Measurements from ENCODE around the gene CABP4. TPM values are rescaled to one million over a fixed set of nuclear protein-coding genes. Genes with fewer than 3 reads are reported as not detected.

Gene CABP4
- total RNA-seq, 1 donor = not detected

DNA sequence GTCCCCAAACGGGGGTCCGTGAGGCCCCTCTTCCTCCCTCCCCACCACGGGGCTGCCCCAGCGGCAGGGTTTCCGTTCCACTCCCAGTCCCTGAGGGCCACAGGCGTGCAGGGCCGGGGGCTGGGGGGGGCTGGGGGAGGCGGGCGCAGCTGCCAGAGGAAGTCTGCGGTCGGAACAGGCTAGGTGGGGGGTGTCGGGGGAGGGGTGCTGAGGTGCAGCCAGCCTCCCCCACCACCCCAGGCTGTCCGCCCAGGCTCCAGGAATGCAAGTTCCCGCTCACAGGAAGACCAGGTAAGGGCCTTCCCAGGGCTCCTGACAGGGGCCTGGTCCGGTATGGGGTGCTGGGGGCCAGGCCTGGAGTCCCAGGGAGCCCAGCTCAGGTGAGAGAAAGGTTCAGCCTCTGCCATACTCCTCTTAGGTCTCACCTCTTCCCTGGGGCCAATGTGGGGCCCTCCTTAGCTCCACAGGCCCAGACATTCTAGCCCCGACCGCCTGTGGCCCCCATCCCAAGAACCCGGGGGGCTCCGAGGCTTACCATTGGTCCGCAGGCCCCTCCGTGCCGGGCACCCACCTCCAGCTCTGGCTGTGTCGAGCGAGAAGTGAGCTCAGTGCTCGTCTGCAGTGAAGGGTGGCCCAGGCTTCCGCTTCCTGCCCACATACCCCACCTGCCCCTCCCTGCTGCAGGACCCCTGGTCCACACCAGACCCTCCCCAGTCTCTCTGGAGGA is 17.9 kb upstream of the CABP4 start, which contains the start of gene PTPRCAP:
PTPRCAP (minus strand) TSS at position 601 of the 727 bp plus-strand sequence; CDS start at position 538, 63 bp downstream.
- no peak within 1 kb of the TSS for H3K4me3 ChIP-seq (ENCODE audit: low read depth, low read length)
- TF ChIP-seq, protein P1, sequence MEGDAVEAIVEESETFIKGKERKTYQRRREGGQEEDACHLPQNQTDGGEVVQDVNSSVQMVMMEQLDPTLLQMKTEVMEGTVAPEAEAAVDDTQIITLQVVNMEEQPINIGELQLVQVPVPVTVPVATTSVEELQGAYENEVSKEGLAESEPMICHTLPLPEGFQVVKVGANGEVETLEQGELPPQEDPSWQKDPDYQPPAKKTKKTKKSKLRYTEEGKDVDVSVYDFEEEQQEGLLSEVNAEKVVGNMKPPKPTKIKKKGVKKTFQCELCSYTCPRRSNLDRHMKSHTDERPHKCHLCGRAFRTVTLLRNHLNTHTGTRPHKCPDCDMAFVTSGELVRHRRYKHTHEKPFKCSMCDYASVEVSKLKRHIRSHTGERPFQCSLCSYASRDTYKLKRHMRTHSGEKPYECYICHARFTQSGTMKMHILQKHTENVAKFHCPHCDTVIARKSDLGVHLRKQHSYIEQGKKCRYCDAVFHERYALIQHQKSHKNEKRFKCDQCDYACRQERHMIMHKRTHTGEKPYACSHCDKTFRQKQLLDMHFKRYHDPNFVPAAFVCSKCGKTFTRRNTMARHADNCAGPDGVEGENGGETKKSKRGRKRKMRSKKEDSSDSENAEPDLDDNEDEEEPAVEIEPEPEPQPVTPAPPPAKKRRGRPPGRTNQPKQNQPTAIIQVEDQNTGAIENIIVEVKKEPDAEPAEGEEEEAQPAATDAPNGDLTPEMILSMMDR (IDR thresholded peaks at IDR 0.05; ENCODE audit: insufficient read depth, low read depth, low read length) = no peak
- DNase-seq (ENCODE audit: low read depth) = no peak

DNA sequence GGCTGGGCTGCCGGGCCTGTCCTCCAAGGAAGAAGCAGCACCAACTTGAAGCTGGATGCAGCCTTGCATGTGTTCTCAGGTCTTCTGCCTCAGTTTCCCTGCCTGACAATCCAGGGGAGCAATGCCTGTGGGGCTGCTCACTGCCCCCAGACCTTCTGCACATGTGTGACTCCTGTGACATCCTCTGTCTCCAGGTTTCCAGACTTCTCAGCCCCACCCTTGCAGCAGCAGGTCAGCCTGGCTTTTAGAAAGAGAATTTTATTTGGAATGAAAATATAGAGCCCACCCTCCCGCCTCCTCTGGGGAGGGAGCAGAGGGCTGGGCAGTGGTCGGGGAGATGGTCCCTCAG is 17.4 kb upstream of the CABP4 start:
- TF ChIP-seq, protein P1 (IDR thresholded peaks at IDR 0.05; ENCODE audit: insufficient read depth, low read depth, low read length) = no peak
- no peak overlapping the region for H3K4me3 ChIP-seq (ENCODE audit: low read depth, low read length)
- DNase-seq (ENCODE audit: low read depth) = no peak

DNA sequence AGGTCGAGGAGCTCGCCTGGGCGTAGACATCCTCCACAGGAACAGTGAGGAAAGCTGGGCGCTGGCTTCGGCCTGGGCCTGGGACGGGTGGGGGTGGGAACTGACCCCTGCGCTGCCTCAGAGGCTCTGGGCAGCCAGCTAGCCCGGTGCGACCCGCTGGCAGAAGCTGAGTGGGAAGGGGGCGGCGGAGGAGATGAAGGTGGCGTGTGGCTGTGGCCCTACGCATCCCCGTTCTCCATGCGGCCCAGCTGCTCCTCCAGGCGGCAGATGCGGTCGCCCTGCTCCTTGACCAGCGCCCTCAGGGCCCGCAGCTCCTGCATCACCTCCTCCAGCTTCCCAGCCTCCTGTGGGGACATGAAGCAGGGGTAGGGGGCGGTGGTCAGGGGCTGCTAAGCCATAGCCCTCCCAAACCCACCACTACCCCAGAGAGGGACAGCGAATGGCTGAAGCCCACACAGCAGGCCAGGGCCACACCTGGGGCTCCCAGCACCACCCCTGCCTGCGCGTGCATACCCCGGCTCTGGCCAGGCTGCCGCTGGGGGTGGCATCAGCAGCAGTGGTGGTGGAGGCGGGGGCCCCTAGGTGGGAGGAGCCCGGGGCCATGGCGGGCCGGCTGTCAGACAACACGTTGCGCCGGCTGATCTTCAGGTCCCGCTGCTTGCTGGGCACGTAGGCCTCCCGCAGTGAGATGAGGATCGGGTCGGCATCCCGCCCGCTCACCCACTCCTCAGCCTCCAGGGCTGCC is 16.8 kb upstream of the CABP4 start:
- no peak overlapping the region for H3K4me3 ChIP-seq (ENCODE audit: low read depth, low read length)
- no peak for DNase-seq (ENCODE audit: low read depth)
- TF ChIP-seq, protein P1 (IDR thresholded peaks at IDR 0.05; ENCODE audit: insufficient read depth, low read depth, low read length) = no peak

- no peak for DNase-seq (ENCODE audit: low read depth)
- TF ChIP-seq, protein P1 (IDR thresholded peaks at IDR 0.05; ENCODE audit: insufficient read depth, low read depth, low read length) = no peak
- no peak overlapping the region for H3K4me3 ChIP-seq (ENCODE audit: low read depth, low read length)
Observed at GRCh38 chr11:67439321-67440228, 15.6 kb upstream of the CABP4 start.

- H3K4me3 ChIP-seq (ENCODE audit: low read depth, low read length) = no peak overlapping the region
- TF ChIP-seq, protein P1 (IDR thresholded peaks at IDR 0.05; ENCODE audit: insufficient read depth, low read depth, low read length) = no peak
- no peak for DNase-seq (ENCODE audit: low read depth)
Observed at GRCh38 chr11:67440229-67441097, 14.7 kb upstream of the CABP4 start.

DNA sequence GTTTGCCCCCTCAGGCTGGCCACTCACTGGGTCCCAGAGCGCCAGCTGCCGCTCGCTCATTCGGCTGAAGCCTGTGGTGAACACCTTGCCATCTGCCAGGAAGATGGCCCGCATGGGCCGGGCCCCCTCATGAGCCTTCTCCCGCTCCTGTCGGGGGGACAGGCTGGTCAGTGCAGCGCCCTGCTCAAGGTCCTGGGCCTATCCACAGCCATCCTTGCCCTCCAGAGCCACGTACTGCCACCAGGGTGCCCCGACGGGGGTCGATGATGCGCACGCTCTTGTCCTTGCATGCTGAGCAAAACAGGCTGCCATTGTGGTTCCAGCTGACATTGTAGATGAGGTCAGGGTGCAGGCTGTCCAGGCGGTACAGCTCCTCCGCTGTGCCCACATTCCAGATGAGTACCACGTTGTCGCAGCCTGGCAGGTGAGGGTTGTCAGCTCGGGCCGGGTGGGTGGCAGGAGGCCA is 14.0 kb upstream of the CABP4 start:
- no peak for DNase-seq (ENCODE audit: low read depth)
- H3K4me3 ChIP-seq (ENCODE audit: low read depth, low read length) = no peak overlapping the region
- TF ChIP-seq, protein P1 (IDR thresholded peaks at IDR 0.05; ENCODE audit: insufficient read depth, low read depth, low read length) = no peak

Data from fibroblast of villous mesenchyme (primary cell).